Memory B cell (primary cell): ENCODE results near the gene LITAF.
"Not testable (repeated sequence)": the region's sequence is repeated elsewhere in the genome, so short reads cannot be mapped to it uniquely, and the experiment has no call there.

Experiments used
- ATAC-seq: fragments of 150-1000 bp; cut with Tn5 transposase; 2 replicates; pipeline ENCODE4 v1.10.0; 2021; ENCODE audit warnings: low read depth, mild to moderate bottlenecking, moderate library complexity
- DNase-seq, 2 donors: peaks; one replicate each; pipeline ENCODE4 v3.0.0; 2022; ENCODE audit warnings: low spot score in 2 of 2
- H3K27ac Mint-ChIP-seq: one replicate; pipeline ENCODE4 v1.8.0; 2022; ENCODE audit warnings: mild to moderate bottlenecking, moderate library complexity, mixed read lengths
- H3K27me3 Mint-ChIP-seq: one replicate; pipeline ENCODE4 v1.8.0; 2022; ENCODE audit warnings: mixed read lengths
- H3K36me3 Mint-ChIP-seq: one replicate; pipeline ENCODE4 v1.8.0; 2022; ENCODE audit warnings: mild to moderate bottlenecking, mixed read lengths
- H3K4me1 Mint-ChIP-seq: one replicate; pipeline ENCODE4 v1.8.0; 2022; ENCODE audit warnings: mixed read lengths
- H3K4me3 Mint-ChIP-seq: one replicate; pipeline ENCODE4 v1.8.0; 2022; ENCODE audit warnings: mild to moderate bottlenecking, moderate library complexity, mixed read lengths
- H3K9me3 Mint-ChIP-seq: one replicate; pipeline ENCODE4 v1.8.0; 2022; ENCODE audit warnings: mixed read lengths

Gene LITAF

GRCh38 chr16:11613381-11614303, 26.9 kb upstream of the LITAF start:
- Mint-ChIP-seq H3K27me3 (no peaks in the 10 kb centered on the region), H3K4me1 (peaks cover 35% of the 10 kb centered on the region), H3K27ac (peak overlapping the region; percentile 92), H3K36me3 (no peaks in the 10 kb centered on the region), H3K4me3 (peak overlapping the region; percentile 79), H3K9me3 (no peaks in the 10 kb centered on the region)
- peak in 1 of 2 donors; percentile 37 for DNase-seq
- ATAC-seq = peak; percentile 78

GRCh38 chr16:11612665-11613025, 25.9 kb upstream of the LITAF start:
- DNase-seq (no peak), ATAC-seq (no peak)
- no peak overlapping the region for H3K4me3 Mint-ChIP-seq
- H3K27ac Mint-ChIP-seq = peak overlapping the region; percentile 92
- H3K36me3 Mint-ChIP-seq = no peaks in the 10 kb centered on the region
- peaks cover 32% of the 10 kb centered on the region for H3K4me1 Mint-ChIP-seq
- H3K9me3 Mint-ChIP-seq = no peaks in the 10 kb centered on the region
- peaks cover 1% of the 10 kb centered on the region for H3K27me3 Mint-ChIP-seq

DNA sequence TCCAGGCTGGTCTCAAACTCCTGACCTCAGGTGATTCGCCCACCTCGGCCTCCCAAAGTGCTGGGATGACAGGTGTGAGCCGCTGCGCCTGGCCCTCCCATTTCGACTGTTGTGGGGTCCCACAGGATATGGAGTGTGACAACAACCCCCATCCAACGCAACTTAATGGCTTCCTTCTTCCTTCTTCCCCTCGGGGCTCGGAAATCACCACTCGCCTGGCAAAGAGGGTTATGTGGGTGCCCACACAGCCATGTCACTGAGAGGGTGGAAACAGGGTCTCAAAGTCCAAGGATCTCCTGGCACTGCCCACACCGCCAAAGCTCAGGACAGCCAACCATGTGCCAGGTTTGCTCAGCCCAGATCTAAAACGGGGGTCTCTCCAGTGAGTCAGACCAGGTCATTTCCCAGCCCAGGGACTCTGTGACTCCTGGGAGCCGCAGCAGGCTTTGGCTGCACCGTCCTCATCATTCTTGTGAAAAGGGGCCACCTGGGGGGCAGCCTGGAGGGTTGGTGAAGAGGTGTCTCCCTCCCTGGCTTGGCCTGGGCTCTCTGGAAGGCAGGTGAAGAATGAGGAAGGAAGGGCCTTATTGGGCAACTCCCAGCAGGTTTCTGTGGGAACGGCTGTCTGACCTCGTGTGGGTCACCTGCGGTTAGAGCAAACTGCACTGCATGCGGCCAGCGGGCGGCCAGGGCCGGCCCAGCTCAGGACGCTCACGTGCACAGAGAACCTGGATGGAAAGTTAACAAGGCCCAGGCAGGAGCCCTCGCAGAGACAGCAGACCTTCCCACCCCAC, 25.3 kb upstream of the LITAF start:
- Mint-ChIP-seq H3K27me3 (peaks cover 1% of the 10 kb centered on the region), H3K4me3 (no peak overlapping the region), H3K27ac (no peak overlapping the region), H3K4me1 (peaks cover 32% of the 10 kb centered on the region), H3K9me3 (no peaks in the 10 kb centered on the region), H3K36me3 (no peaks in the 10 kb centered on the region)
- ATAC-seq = no peak
- DNase-seq = no peak

GRCh38 chr16:11610580-11610979, 23.9 kb upstream of the LITAF start:
- H3K27ac Mint-ChIP-seq = peak overlapping the region; percentile 56
- ATAC-seq (no peak), DNase-seq (no peak)
- H3K27me3 Mint-ChIP-seq = peaks cover 1% of the 10 kb centered on the region
- no peak overlapping the region for H3K4me3 Mint-ChIP-seq
- H3K36me3 Mint-ChIP-seq = no peaks in the 10 kb centered on the region
- no peaks in the 10 kb centered on the region for H3K9me3 Mint-ChIP-seq
- H3K4me1 Mint-ChIP-seq = peaks cover 32% of the 10 kb centered on the region

DNA sequence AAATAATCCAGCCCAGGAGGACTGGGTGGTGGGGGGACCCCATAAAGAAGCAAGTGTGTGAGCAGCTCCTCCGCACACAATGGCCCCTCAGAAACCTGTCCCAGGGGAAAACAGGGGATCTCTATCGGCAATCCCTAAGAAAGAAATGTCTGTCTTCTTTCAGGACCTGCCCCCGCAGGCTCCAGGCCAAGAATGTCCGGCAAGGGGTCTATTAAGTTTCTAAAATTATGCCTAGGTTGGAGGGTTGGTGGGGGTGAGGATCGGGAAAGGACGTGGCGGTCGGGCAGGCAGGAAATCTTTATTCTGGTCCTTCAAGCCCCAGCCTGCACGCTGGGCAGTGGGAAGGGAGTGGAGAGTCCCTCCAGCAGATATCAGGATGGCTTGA, 23.4 kb upstream of the LITAF start:
- Mint-ChIP-seq H3K27me3 (peaks cover 1% of the 10 kb centered on the region), H3K36me3 (no peaks in the 10 kb centered on the region), H3K4me3 (no peak overlapping the region), H3K9me3 (no peaks in the 10 kb centered on the region), H3K27ac (peak overlapping the region; percentile 56), H3K4me1 (peaks cover 32% of the 10 kb centered on the region)
- no peak for ATAC-seq
- no peak for DNase-seq

GRCh38 chr16:11609474-11610120, 22.9 kb upstream of the LITAF start:
- ATAC-seq (no peak), DNase-seq (no peak)
- H3K27me3 Mint-ChIP-seq = peaks cover 1% of the 10 kb centered on the region
- no peak overlapping the region for H3K4me3 Mint-ChIP-seq
- H3K36me3 Mint-ChIP-seq = no peaks in the 10 kb centered on the region
- H3K9me3 Mint-ChIP-seq = no peaks in the 10 kb centered on the region
- H3K27ac Mint-ChIP-seq = peak overlapping the region; percentile 56
- H3K4me1 Mint-ChIP-seq = peaks cover 28% of the 10 kb centered on the region

- Mint-ChIP-seq H3K9me3 (no peaks in the 10 kb centered on the region), H3K27me3 (peaks cover 1% of the 10 kb centered on the region), H3K36me3 (no peaks in the 10 kb centered on the region), H3K4me1 (peaks cover 10% of the 10 kb centered on the region), H3K4me3 (no peak overlapping the region), H3K27ac (no peak overlapping the region)
- DNase-seq (no peak), ATAC-seq (no peak)
Observed at GRCh38 chr16:11605891-11606290, 19.2 kb upstream of the LITAF start.

DNA sequence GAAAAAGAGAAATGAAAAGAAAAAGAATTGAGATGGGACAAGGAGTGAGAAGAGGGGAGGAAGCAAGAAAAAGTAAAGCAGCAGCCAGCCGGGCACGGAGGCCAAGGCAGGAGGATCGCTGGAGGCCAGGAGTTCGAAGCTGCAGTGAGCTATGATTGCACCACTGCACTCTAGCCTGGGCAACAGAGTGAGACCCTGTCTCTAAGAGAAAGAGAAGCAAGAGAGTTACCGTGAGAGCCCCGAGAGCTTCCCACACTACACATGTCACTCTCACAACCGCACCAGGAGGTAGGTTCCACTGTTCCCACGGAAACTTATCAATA, 18.8 kb upstream of the LITAF start:
- ATAC-seq (no peak), DNase-seq (no peak)
- peaks cover 1% of the 10 kb centered on the region for H3K27me3 Mint-ChIP-seq
- no peaks in the 10 kb centered on the region for H3K36me3 Mint-ChIP-seq
- no peak overlapping the region for H3K4me3 Mint-ChIP-seq
- peaks cover 10% of the 10 kb centered on the region for H3K4me1 Mint-ChIP-seq
- no peaks in the 10 kb centered on the region for H3K9me3 Mint-ChIP-seq
- H3K27ac Mint-ChIP-seq = no peak overlapping the region

DNA sequence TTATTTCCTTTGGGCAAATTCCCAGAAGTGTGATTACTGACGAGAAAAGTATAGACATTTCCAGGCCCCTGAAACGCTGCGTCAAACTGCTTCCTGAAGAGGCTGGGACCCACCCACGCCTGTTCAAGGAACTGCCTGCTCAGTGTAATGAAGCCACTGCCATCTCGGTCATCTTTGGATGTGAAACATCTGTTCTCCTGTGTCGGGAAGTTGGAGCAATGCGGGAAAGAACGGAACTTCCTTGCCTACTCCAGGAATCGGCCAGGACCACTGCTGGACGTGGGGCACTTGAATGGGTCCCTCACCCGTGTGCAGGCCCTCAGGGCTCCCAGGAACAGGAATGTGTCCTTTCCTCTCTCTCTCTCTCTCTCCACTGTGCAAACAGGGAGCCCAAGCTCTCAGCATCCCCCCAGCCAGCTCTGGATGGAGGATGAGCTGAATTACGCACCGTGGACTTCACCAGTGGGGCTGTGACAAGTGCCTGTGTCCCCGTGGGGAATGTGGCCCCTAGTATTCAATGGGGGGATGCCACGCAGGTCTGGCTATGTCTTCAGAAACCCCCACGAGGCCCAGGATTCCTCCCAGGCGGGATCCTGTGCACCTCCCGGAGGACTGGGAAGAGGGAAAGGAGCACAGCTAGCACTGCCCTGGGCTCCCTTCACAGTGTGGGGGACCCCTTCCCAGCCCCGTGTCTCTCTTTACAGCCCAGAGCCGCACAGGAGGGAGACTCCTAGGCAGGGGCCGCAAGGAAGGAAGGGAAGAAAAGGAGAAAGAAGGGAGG, 18.3 kb upstream of the LITAF start:
- H3K9me3 Mint-ChIP-seq = no peaks in the 10 kb centered on the region
- H3K36me3 Mint-ChIP-seq = no peaks in the 10 kb centered on the region
- DNase-seq (no peak), ATAC-seq (no peak)
- peaks cover 7% of the 10 kb centered on the region for H3K4me1 Mint-ChIP-seq
- no peak overlapping the region for H3K4me3 Mint-ChIP-seq
- H3K27me3 Mint-ChIP-seq = peaks cover 2% of the 10 kb centered on the region
- H3K27ac Mint-ChIP-seq = no peak overlapping the region

GRCh38 chr16:11604296-11604695, 17.6 kb upstream of the LITAF start:
- H3K9me3 Mint-ChIP-seq, H3K27ac Mint-ChIP-seq, H3K4me1 Mint-ChIP-seq, H3K27me3 Mint-ChIP-seq, H3K36me3 Mint-ChIP-seq, ATAC-seq, H3K4me3 Mint-ChIP-seq, DNase-seq: not testable (repeated sequence)

DNA sequence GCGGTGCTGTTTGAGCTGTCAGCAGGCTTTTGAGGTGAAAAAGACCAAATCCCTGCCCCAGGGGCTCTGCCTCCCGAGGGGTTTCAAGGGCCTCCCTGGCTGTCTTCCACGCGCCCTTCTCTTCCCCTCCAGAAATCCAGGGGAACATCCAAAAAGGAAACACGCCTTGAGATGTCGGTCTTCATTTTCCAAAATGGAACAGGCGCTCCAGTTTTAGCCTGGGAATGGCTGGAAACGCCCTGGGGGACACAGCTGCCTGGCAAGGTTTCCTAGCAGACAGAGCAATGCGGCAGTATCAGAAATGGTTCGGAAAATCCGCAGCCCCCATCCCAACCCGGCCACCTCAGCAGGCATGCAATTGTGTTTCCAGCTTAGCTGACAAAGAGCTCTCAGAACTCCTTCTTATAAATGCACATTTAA, 16.6 kb upstream of the LITAF start:
- ATAC-seq (no peak), DNase-seq (no peak)
- H3K27ac Mint-ChIP-seq = no peak overlapping the region
- no peaks in the 10 kb centered on the region for H3K36me3 Mint-ChIP-seq
- H3K27me3 Mint-ChIP-seq = peaks cover 2% of the 10 kb centered on the region
- no peaks in the 10 kb centered on the region for H3K9me3 Mint-ChIP-seq
- H3K4me3 Mint-ChIP-seq = no peak overlapping the region
- peaks cover 5% of the 10 kb centered on the region for H3K4me1 Mint-ChIP-seq

GRCh38 chr16:11602321-11602720, 15.6 kb upstream of the LITAF start:
- peak; percentile 73 for ATAC-seq
- no peak overlapping the region for H3K4me3 Mint-ChIP-seq

GRCh38 chr16:11601911-11602310, 15.2 kb upstream of the LITAF start:
- Mint-ChIP-seq H3K27ac (no peak overlapping the region), H3K4me1 (peaks cover 8% of the 10 kb centered on the region), H3K27me3 (peaks cover 1% of the 10 kb centered on the region), H3K4me3 (no peak overlapping the region), H3K36me3 (no peaks in the 10 kb centered on the region), H3K9me3 (no peaks in the 10 kb centered on the region)
- no peak for DNase-seq
- no peak for ATAC-seq

More at GRCh38 chr16:11602321-11602720, 15.6 kb upstream of the LITAF start:
- Mint-ChIP-seq H3K27me3 (peaks cover 1% of the 10 kb centered on the region), H3K9me3 (no peaks in the 10 kb centered on the region), H3K4me1 (peaks cover 5% of the 10 kb centered on the region), H3K36me3 (no peaks in the 10 kb centered on the region), H3K27ac (no peak overlapping the region)
- no peak for DNase-seq
